Loucy (cell line): Measurements from ENCODE around the gene PCDHGA6.
"Not testable (repeated sequence)": the region's sequence is repeated elsewhere in the genome, so short reads cannot be mapped to it uniquely, and the experiment has no call there.

Experiments
- H2AFZ ChIP-seq: fragments of 200-600 bp; sonication (generic); 2 replicates; pipeline ENCODE4 v1.6.0; 2016; ENCODE audit warnings: antibody characterized with exemption, mild to moderate bottlenecking, low read length, moderate library complexity
- H3F3A ChIP-seq: fragments of 200-600 bp; 2 replicates; pipeline ENCODE4 v1.6.0; 2016; ENCODE audit warnings: antibody characterized with exemption, low read depth, mild to moderate bottlenecking
- H3K27me3 ChIP-seq: fragments of 200-600 bp; sonication (generic); 2 replicates; pipeline ENCODE4 v1.6.1; 2014; ENCODE audit warnings: low read length, mild to moderate bottlenecking; ENCODE audit not compliant: insufficient read depth, poor library complexity, severe bottlenecking
- H3K36me3 ChIP-seq: fragments of 200-600 bp; sonication (generic); 2 replicates; pipeline ENCODE4 v1.6.1; 2016; ENCODE audit warnings: low read length; ENCODE audit not compliant: insufficient read depth
- H3K4me1 ChIP-seq: fragments of 200-600 bp; sonication (generic); 2 replicates; pipeline ENCODE4 v1.5.1; 2014; ENCODE audit warnings: low read length, mild to moderate bottlenecking; ENCODE audit not compliant: insufficient read depth, poor library complexity, severe bottlenecking
- H3K4me2 ChIP-seq: fragments of 200-600 bp; sonication (generic); 2 replicates; pipeline ENCODE4 v1.6.0; 2014; ENCODE audit warnings: antibody characterized with exemption, low read length, low read depth, mild to moderate bottlenecking; ENCODE audit not compliant: poor library complexity, severe bottlenecking
- H3K4me3 ChIP-seq: fragments of 200-600 bp; sonication (generic); 2 replicates; pipeline ENCODE4 v1.5.1; 2014; ENCODE audit warnings: low read length, mild to moderate bottlenecking, mixed read lengths; ENCODE audit not compliant: poor library complexity, severe bottlenecking
- H3K79me2 ChIP-seq: fragments of 200-600 bp; sonication (generic); 2 replicates; pipeline ENCODE4 v1.6.1; 2014; ENCODE audit warnings: low read length; ENCODE audit not compliant: insufficient read depth
- H3K9ac ChIP-seq: fragments of 200-600 bp; sonication (generic); 2 replicates; pipeline ENCODE4 v1.6.0; 2014; ENCODE audit warnings: mild to moderate bottlenecking, low read depth, low read length, moderate library complexity; ENCODE audit not compliant: poor library complexity, severe bottlenecking
- H3K9me2 ChIP-seq: fragments of 200-600 bp; sonication (generic); replicated peaks from 2 replicates; pipeline ENCODE4 v1.6.1; 2016; ENCODE audit warnings: low read depth, low read length, mixed read lengths
- H3K9me3 ChIP-seq: fragments of 200-600 bp; sonication (generic); 2 replicates; pipeline ENCODE4 v1.6.1; 2014; ENCODE audit warnings: mild to moderate bottlenecking, antibody characterized with exemption, low read length, low read depth; ENCODE audit not compliant: insufficient read depth
- H4K20me1 ChIP-seq: fragments of 200-600 bp; sonication (generic); 2 replicates; pipeline ENCODE4 v1.6.0; 2014; ENCODE audit warnings: antibody characterized with exemption, low read length, mild to moderate bottlenecking; ENCODE audit not compliant: insufficient read depth, poor library complexity, severe bottlenecking
- EZH2phosphoT487 ChIP-seq: fragments of 200-600 bp; IDR thresholded peaks from 2 replicates; pipeline ENCODE4 v1.6.1; 2018; ENCODE audit warnings: antibody characterized with exemption, mild to moderate bottlenecking, moderate library complexity, borderline replicate concordance
- TF ChIP-seq, protein P1 (sequence below): fragments of 200-600 bp; sonication (generic); conservative IDR thresholded peaks from 2 replicates; pipeline ENCODE4 v1.5.1; 2014; ENCODE audit warnings: mild to moderate bottlenecking, antibody characterized with exemption, low read length

Gene PCDHGA6

DNA sequence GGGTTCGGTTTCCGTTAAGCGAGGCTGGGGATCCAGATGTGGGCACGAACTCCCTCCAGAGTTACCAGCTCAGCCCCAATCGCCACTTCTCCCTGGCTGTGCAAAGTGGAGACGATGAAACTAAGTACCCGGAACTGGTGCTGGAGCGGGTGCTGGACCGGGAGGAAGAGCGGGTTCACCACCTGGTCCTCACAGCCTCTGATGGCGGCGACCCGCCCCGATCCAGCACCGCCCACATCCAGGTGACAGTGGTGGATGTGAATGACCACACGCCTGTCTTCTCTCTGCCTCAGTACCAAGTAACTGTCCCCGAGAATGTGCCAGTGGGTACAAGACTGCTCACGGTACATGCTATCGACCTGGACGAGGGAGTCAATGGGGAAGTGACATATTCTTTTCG lies 9.7 kb downstream of the PCDHGA6 start:
- H3K36me3 ChIP-seq = no peaks in the 10 kb centered on the region
- H3K4me3 ChIP-seq = no peak overlapping the region

DNA sequence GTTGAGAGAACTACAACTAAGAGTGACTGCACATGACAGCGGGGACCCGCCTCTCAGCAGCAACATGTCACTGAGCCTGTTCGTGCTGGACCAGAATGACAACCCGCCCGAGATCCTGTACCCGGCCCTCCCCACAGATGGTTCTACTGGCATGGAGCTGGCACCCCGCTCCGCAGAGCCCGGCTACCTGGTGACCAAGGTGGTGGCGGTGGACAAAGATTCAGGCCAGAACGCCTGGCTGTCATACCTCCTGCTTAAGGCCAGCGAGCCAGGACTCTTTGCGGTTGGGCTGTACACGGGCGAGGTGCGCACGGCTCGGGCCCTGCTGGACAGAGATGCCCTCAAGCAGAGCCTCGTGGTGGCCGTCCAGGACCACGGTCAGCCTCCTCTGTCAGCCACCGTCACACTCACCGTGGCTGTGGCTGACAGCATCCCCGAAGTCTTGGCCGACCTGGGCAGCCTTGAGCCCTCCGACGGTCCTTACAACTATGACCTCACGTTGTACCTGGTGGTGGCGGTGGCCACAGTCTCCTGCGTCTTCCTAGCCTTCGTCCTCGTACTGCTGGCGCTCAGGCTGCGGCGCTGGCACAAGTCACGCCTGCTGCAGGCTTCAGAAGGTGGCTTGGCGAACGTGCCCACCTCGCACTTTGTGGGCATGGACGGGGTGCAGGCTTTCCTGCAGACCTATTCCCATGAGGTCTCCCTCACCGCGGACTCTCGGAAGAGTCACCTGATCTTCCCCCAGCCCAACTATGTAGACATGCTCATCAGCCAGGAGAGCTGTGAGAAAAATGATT lies 11.0 kb downstream of the PCDHGA6 start:
- TF ChIP-seq, protein P1, sequence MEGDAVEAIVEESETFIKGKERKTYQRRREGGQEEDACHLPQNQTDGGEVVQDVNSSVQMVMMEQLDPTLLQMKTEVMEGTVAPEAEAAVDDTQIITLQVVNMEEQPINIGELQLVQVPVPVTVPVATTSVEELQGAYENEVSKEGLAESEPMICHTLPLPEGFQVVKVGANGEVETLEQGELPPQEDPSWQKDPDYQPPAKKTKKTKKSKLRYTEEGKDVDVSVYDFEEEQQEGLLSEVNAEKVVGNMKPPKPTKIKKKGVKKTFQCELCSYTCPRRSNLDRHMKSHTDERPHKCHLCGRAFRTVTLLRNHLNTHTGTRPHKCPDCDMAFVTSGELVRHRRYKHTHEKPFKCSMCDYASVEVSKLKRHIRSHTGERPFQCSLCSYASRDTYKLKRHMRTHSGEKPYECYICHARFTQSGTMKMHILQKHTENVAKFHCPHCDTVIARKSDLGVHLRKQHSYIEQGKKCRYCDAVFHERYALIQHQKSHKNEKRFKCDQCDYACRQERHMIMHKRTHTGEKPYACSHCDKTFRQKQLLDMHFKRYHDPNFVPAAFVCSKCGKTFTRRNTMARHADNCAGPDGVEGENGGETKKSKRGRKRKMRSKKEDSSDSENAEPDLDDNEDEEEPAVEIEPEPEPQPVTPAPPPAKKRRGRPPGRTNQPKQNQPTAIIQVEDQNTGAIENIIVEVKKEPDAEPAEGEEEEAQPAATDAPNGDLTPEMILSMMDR = no peak
- Histone ChIP-seq H3K4me1 (no peaks in the 10 kb centered on the region), H3K9me2 (no peaks in the 10 kb centered on the region), H3K4me3 (no peak overlapping the region), H2AFZ (no peak overlapping the region), H3K4me2 (no peak overlapping the region), H3K36me3 (no peaks in the 10 kb centered on the region), H3K9me3 (no peaks in the 10 kb centered on the region), H3K9ac (no peak overlapping the region), H4K20me1 (no peaks in the 10 kb centered on the region), H3K79me2 (no peaks in the 10 kb centered on the region), H3F3A (no peaks in the 10 kb centered on the region), H3K27me3 (no peaks in the 10 kb centered on the region)

More for the DNA sequence above, 9.7 kb downstream of the PCDHGA6 start:
- H3K9ac ChIP-seq = no peak overlapping the region
- no peaks in the 10 kb centered on the region for H3K9me2 ChIP-seq
- TF ChIP-seq EZH2phosphoT487 = no peak
- TF ChIP-seq, protein P1 = no peak
- H3K79me2 ChIP-seq = no peaks in the 10 kb centered on the region
- H3K27me3 ChIP-seq = no peaks in the 10 kb centered on the region
- H3K9me3 ChIP-seq = no peaks in the 10 kb centered on the region
- no peaks in the 10 kb centered on the region for H4K20me1 ChIP-seq
- H3F3A ChIP-seq = no peaks in the 10 kb centered on the region
- no peak overlapping the region for H3K4me2 ChIP-seq
- no peak overlapping the region for H2AFZ ChIP-seq
- H3K4me1 ChIP-seq = no peaks in the 10 kb centered on the region

DNA sequence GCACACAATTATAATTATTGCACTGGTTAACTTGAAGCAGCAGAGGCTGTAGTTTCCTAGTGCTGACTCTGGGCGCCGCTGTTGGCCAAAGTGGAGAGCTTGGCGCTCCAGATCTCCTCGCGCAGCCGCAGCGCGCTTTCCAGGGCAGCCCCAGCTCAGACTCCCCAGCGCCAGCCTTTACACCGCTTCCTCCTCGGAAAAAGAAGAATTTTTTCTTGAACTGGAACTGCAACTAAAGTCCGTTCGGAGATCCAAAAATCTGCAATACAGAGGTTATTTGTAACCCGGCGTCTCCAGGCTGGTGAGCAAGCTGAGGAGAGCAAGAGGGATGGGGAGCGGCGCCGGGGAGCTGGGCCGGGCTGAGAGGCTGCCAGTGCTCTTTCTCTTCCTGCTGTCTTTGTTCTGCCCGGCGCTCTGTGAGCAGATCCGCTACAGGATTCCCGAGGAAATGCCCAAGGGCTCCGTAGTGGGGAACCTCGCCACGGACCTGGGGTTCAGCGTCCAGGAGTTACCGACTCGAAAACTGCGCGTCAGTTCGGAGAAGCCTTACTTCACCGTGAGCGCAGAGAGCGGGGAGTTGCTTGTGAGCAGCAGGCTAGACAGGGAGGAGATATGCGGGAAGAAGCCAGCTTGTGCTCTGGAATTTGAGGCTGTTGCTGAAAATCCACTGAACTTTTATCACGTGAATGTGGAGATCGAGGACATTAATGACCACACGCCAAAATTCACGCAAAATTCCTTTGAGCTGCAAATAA lies 14.0 kb downstream of the PCDHGA6 start, which contains the start of gene PCDHGB4:
Gene PCDHGB4 (plus strand): TSS at position 142 of the 755 bp plus-strand sequence. CDS start 187 bp downstream, at position 329.
- not testable (repeated sequence) for H3K9me3 ChIP-seq, H3K27me3 ChIP-seq, H3K9me2 ChIP-seq, H3K4me2 ChIP-seq, H3K4me1 ChIP-seq, H3K79me2 ChIP-seq, H3F3A ChIP-seq, H3K36me3 ChIP-seq, H2AFZ ChIP-seq, H3K9ac ChIP-seq, H3K4me3 ChIP-seq, H4K20me1 ChIP-seq
